Natural killer cell treated with Interleukin-12 subunit alpha and Interleukin-12 subunit beta and Interleukin-15 and Interleukin-18, amount 100 ng/mL, for 72 hours (primary cell): ENCODE data around the gene LGMN. TPM values are rescaled to one million over a fixed set of nuclear protein-coding genes. Genes with fewer than 3 reads are reported as not detected.

ENCODE experiments used
- ATAC-seq, 2 donors: fragments of 150-1000 bp; cut with Tn5 transposase in 1 of 2; sonication (Bioruptor Pico), chemical (Tn5 transposase) in 1 of 2; 2 replicates each; pipeline ENCODE4 v1.10.0; 2021
- DNase-seq: peaks from one replicate; pipeline ENCODE4 v3.0.0; 2022; ENCODE audit warnings: low spot score
- H3K27ac Mint-ChIP-seq, 2 donors: 1 replicate in 1 of 2; 2 replicates in 1 of 2; pipeline ENCODE4 v1.8.0; 2022; ENCODE audit warnings: mixed read lengths in 2 of 2, mild to moderate bottlenecking in 1 of 2, moderate library complexity in 1 of 2
- H3K27me3 Mint-ChIP-seq, 2 donors: 1 replicate in 1 of 2; 2 replicates in 1 of 2; pipeline ENCODE4 v1.8.0; 2022; ENCODE audit warnings: mixed read lengths in 2 of 2
- H3K36me3 Mint-ChIP-seq: one replicate; pipeline ENCODE4 v1.8.0; 2022; ENCODE audit warnings: mixed read lengths
- H3K4me1 Mint-ChIP-seq, 2 donors: 1 replicate in 1 of 2; 2 replicates in 1 of 2; pipeline ENCODE4 v1.8.0; 2022; ENCODE audit warnings: low read depth in 2 of 2, mixed read lengths in 2 of 2, mild to moderate bottlenecking in 1 of 2
- H3K4me3 Mint-ChIP-seq: one replicate; pipeline ENCODE4 v1.8.0; 2022; ENCODE audit warnings: mixed read lengths
- H3K9me3 Mint-ChIP-seq: 2 replicates; pipeline ENCODE4 v1.8.0; 2022; ENCODE audit warnings: mixed read lengths
- total RNA-seq, 2 donors: library from RNA; stranded (reverse); gene quantifications; one replicate each; pipeline ENCODE4 v1.2.3, GENCODE V29; 2022

LGMN gene
- total RNA-seq, 2 donors from 2014 or later, result not detected

GRCh38 chr14:92709340-92710000 is 39.0 kb downstream of the LGMN start:
- no peak overlapping the region for H3K27ac Mint-ChIP-seq
- H3K9me3 Mint-ChIP-seq, result no peaks in the 10 kb centered on the region
- no peak for ATAC-seq
- DNase-seq, result no peak
- peaks cover 5 to 6% of the 10 kb centered on the region in 2 donors for H3K4me1 Mint-ChIP-seq
- H3K36me3 Mint-ChIP-seq, result no peaks in the 10 kb centered on the region
- no peak overlapping the region for H3K4me3 Mint-ChIP-seq
- peaks cover 0 to 12% of the 10 kb centered on the region in 2 donors for H3K27me3 Mint-ChIP-seq

GRCh38 chr14:92706386-92706785 is 42.0 kb downstream of the LGMN start:
- Mint-ChIP-seq H3K9me3 (no peaks in the 10 kb centered on the region), H3K27ac (no peak overlapping the region), H3K4me3 (no peak overlapping the region), H3K4me1 (peaks cover 15 to 19% of the 10 kb centered on the region in 2 donors), H3K27me3 (peaks cover 0 to 16% of the 10 kb centered on the region in 2 donors), H3K36me3 (no peaks in the 10 kb centered on the region)
- no peak for ATAC-seq
- DNase-seq, result no peak

- peaks cover 15 to 19% of the 10 kb centered on the region in 2 donors for H3K4me1 Mint-ChIP-seq
- no peak overlapping the region for H3K4me3 Mint-ChIP-seq
- no peak overlapping the region for H3K27ac Mint-ChIP-seq
- no peak for ATAC-seq
- H3K9me3 Mint-ChIP-seq, result no peaks in the 10 kb centered on the region
- H3K36me3 Mint-ChIP-seq, result no peaks in the 10 kb centered on the region
- no peak for DNase-seq
- H3K27me3 Mint-ChIP-seq, result peaks cover 0 to 16% of the 10 kb centered on the region in 2 donors
These were observed 43.6 kb downstream of the LGMN start for GRCh38 chr14:92704821-92705220.

- Mint-ChIP-seq H3K4me1 (peaks cover 15 to 19% of the 10 kb centered on the region in 2 donors), H3K36me3 (no peaks in the 10 kb centered on the region)
- peak; percentile 79 to 83 for ATAC-seq
These were observed 44.2 kb downstream of the LGMN start for GRCh38 chr14:92704036-92704804.

GRCh38 chr14:92703516-92703915 is 44.9 kb downstream of the LGMN start:
- Mint-ChIP-seq H3K4me3 (no peak overlapping the region), H3K9me3 (no peaks in the 10 kb centered on the region), H3K27ac (peak overlapping the region in 1 of 2 donors; percentile 17), H3K27me3 (peaks cover 0 to 14% of the 10 kb centered on the region in 2 donors), H3K4me1 (peaks cover 15 to 19% of the 10 kb centered on the region in 2 donors), H3K36me3 (no peaks in the 10 kb centered on the region)
- ATAC-seq (no peak), DNase-seq (no peak)

More at GRCh38 chr14:92704036-92704804, 44.2 kb downstream of the LGMN start:
- no peak overlapping the region for H3K27ac Mint-ChIP-seq
- no peak for DNase-seq
- H3K9me3 Mint-ChIP-seq, result no peaks in the 10 kb centered on the region
- H3K27me3 Mint-ChIP-seq, result peaks cover 0 to 14% of the 10 kb centered on the region in 2 donors
- peak overlapping the region; percentile 9 for H3K4me3 Mint-ChIP-seq

GRCh38 chr14:92702441-92702918 is 45.9 kb downstream of the LGMN start:
- no peak overlapping the region for H3K4me3 Mint-ChIP-seq
- H3K27ac Mint-ChIP-seq, result no peak overlapping the region
- H3K4me1 Mint-ChIP-seq, result peaks cover 15 to 19% of the 10 kb centered on the region in 2 donors
- ATAC-seq, result no peak
- no peaks in the 10 kb centered on the region for H3K9me3 Mint-ChIP-seq
- H3K36me3 Mint-ChIP-seq, result no peaks in the 10 kb centered on the region
- peaks cover 0 to 14% of the 10 kb centered on the region in 2 donors for H3K27me3 Mint-ChIP-seq
- no peak for DNase-seq

- Mint-ChIP-seq H3K27ac (no peak overlapping the region), H3K4me1 (peaks cover 15 to 19% of the 10 kb centered on the region in 2 donors), H3K36me3 (no peaks in the 10 kb centered on the region), H3K9me3 (no peaks in the 10 kb centered on the region), H3K27me3 (peaks cover 0 to 11% of the 10 kb centered on the region in 2 donors), H3K4me3 (no peak overlapping the region)
- no peak for ATAC-seq
- no peak for DNase-seq
These were observed 46.6 kb downstream of the LGMN start for GRCh38 chr14:92701826-92702225.

- no peak overlapping the region for H3K27ac Mint-ChIP-seq
- ATAC-seq (no peak), DNase-seq (no peak)
- H3K4me1 Mint-ChIP-seq, result peaks cover 17 to 22% of the 10 kb centered on the region in 2 donors
- H3K36me3 Mint-ChIP-seq, result no peaks in the 10 kb centered on the region
- no peak overlapping the region for H3K4me3 Mint-ChIP-seq
- no peaks in the 10 kb centered on the region for H3K9me3 Mint-ChIP-seq
- H3K27me3 Mint-ChIP-seq, result peaks cover 0 to 2% of the 10 kb centered on the region in 2 donors
These were observed 50.0 kb downstream of the LGMN start for GRCh38 chr14:92698393-92698792.

GRCh38 chr14:92696366-92696765 is 52.1 kb downstream of the LGMN start:
- no peak for DNase-seq
- Mint-ChIP-seq H3K36me3 (no peaks in the 10 kb centered on the region), H3K27me3 (no peaks in the 10 kb centered on the region), H3K4me1 (peaks cover 10 to 22% of the 10 kb centered on the region in 2 donors), H3K4me3 (no peak overlapping the region), H3K9me3 (no peaks in the 10 kb centered on the region), H3K27ac (peak overlapping the region in 1 of 2 donors; percentile 45)
- ATAC-seq, result no peak

GRCh38 chr14:92695562-92695961 is 52.9 kb downstream of the LGMN start:
- DNase-seq (no peak), ATAC-seq (no peak)
- Mint-ChIP-seq H3K9me3 (no peaks in the 10 kb centered on the region), H3K4me1 (peaks cover 10 to 22% of the 10 kb centered on the region in 2 donors), H3K27ac (no peak overlapping the region), H3K27me3 (no peaks in the 10 kb centered on the region), H3K4me3 (no peak overlapping the region), H3K36me3 (no peaks in the 10 kb centered on the region)

GRCh38 chr14:92694807-92695206 is 53.6 kb downstream of the LGMN start:
- DNase-seq (no peak), ATAC-seq (no peak)
- H3K27ac Mint-ChIP-seq, result peak overlapping the region in 1 of 2 donors; percentile 27
- no peaks in the 10 kb centered on the region for H3K36me3 Mint-ChIP-seq
- H3K4me1 Mint-ChIP-seq, result peaks cover 10 to 22% of the 10 kb centered on the region in 2 donors
- H3K4me3 Mint-ChIP-seq, result no peak overlapping the region
- no peaks in the 10 kb centered on the region for H3K9me3 Mint-ChIP-seq
- no peaks in the 10 kb centered on the region for H3K27me3 Mint-ChIP-seq

GRCh38 chr14:92693998-92694795 is 54.2 kb downstream of the LGMN start:
- Mint-ChIP-seq H3K27me3 (no peaks in the 10 kb centered on the region), H3K4me3 (no peak overlapping the region), H3K9me3 (no peaks in the 10 kb centered on the region), H3K4me1 (peaks cover 10 to 22% of the 10 kb centered on the region in 2 donors), H3K36me3 (no peaks in the 10 kb centered on the region), H3K27ac (peak overlapping the region in 1 of 2 donors; percentile 27)
- ATAC-seq (peak; percentile 24 to 45), DNase-seq (no peak)

- no peaks in the 10 kb centered on the region for H3K9me3 Mint-ChIP-seq
- no peaks in the 10 kb centered on the region for H3K36me3 Mint-ChIP-seq
- DNase-seq, result no peak
- no peaks in the 10 kb centered on the region for H3K27me3 Mint-ChIP-seq
- ATAC-seq, result peak in 1 of 2 donors; percentile 44
- H3K4me3 Mint-ChIP-seq, result no peak overlapping the region
- H3K27ac Mint-ChIP-seq, result no peak overlapping the region
- peaks cover 10 to 24% of the 10 kb centered on the region in 2 donors for H3K4me1 Mint-ChIP-seq
These were observed 55.6 kb downstream of the LGMN start for GRCh38 chr14:92692822-92693226.
